ENCODE results near the gene PCCA.

PCCA gene

GRCh38 chr13:100508455-100508854 lies 419.6 kb downstream of the PCCA start:
- Histone ChIP-seq H4K8ac (ENCODE audit: low read length) (no peak overlapping the region), H2BK12ac (ENCODE audit: low read length in 2 of 2) (no peak overlapping the region), H3K4me2 (ENCODE audit: low read length, poor library complexity, severe bottlenecking) (no peak overlapping the region), H2BK120ac (ENCODE audit: low read depth, low read length) (no peak overlapping the region), H3K79me1 (replicated peaks; ENCODE audit: low read length, poor library complexity, severe bottlenecking) (peaks cover 29% of the 10 kb centered on the region), H3K23ac (ENCODE audit: low read length in 2 of 2) (no peak overlapping the region), H2BK5ac (ENCODE audit: low read depth, low read length, poor library complexity, severe bottlenecking) (no peak overlapping the region), H2AFZ (ENCODE audit: low read depth, low read length) (no peak overlapping the region), H3K27me3 (ENCODE audit: control insufficient read depth in 1 of 2, insufficient read depth in 1 of 2, low read length in 2 of 2) (no peaks in the 10 kb centered on the region), H4K91ac (ENCODE audit: low read length) (no peak overlapping the region), H3K4me3 (ENCODE audit: insufficient read depth in 1 of 2, low read depth in 1 of 2, low read length in 2 of 2) (no peak overlapping the region), H3K4me1 (ENCODE audit: control insufficient read depth, insufficient read depth, low read depth, low read length) (peaks cover 12% of the 10 kb centered on the region), H3K14ac (ENCODE audit: low read length in 2 of 2) (no peak overlapping the region), H3K27ac (ENCODE audit: low read length, poor library complexity, severe bottlenecking) (no peak overlapping the region), H3K18ac (ENCODE audit: low read depth in 1 of 2, low read length in 2 of 2) (no peak overlapping the region), H3K4ac (ENCODE audit: low read depth in 1 of 2, low read length in 2 of 2) (no peak overlapping the region), H3K9ac (ENCODE audit: low read length) (no peak overlapping the region), H2AK5ac (ENCODE audit: low read length, severe bottlenecking) (no peak overlapping the region), H3K36me3 (ENCODE audit: control insufficient read depth in 1 of 2, insufficient read depth in 2 of 2, low read depth in 1 of 2, low read length in 2 of 2) (peaks cover 0 to 3% of the 10 kb centered on the region in 2 experiments), H2BK15ac (ENCODE audit: low read depth, poor library complexity, severe bottlenecking) (no peak overlapping the region), H3K9me3 (ENCODE audit: control insufficient read depth, low read length) (no peaks in the 10 kb centered on the region)
- 98% methylated on average over 4 of the region's 6 CpGs for WGBS
- DNase-seq: no peak

DNA sequence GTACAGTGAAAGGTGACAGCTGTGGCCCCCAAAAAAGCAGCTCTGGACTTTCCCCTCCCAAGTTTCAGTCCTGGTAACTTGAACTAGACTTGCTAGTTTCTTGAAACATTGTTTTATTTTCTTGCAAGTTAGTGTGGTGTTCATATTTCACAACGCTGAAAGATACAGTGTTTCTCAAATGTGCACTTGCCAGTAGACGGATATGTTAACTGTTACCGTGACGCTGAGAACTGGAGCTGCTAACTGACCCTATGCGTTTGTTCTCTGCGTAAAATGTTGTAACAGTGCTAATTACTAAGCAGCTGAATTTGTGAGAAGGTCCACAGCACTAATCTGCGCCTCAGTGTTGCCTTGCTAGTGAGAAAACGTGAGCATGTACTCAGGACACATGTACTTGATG lies 420.1 kb downstream of the PCCA start:
- Histone ChIP-seq H2AK5ac (ENCODE audit: low read length, severe bottlenecking) (no peak overlapping the region), H4K91ac (ENCODE audit: low read length) (no peak overlapping the region), H2BK5ac (ENCODE audit: low read depth, low read length, poor library complexity, severe bottlenecking) (no peak overlapping the region), H3K4me2 (ENCODE audit: low read length, poor library complexity, severe bottlenecking) (no peak overlapping the region), H2AFZ (ENCODE audit: low read depth, low read length) (no peak overlapping the region), H3K4ac (ENCODE audit: low read depth in 1 of 2, low read length in 2 of 2) (no peak overlapping the region), H3K36me3 (ENCODE audit: control insufficient read depth in 1 of 2, insufficient read depth in 2 of 2, low read depth in 1 of 2, low read length in 2 of 2) (peaks cover 0 to 3% of the 10 kb centered on the region in 2 experiments), H3K27ac (ENCODE audit: low read length, poor library complexity, severe bottlenecking) (no peak overlapping the region), H2BK120ac (ENCODE audit: low read depth, low read length) (no peak overlapping the region), H3K18ac (ENCODE audit: low read depth in 1 of 2, low read length in 2 of 2) (no peak overlapping the region), H2BK15ac (ENCODE audit: low read depth, poor library complexity, severe bottlenecking) (no peak overlapping the region), H3K23ac (ENCODE audit: low read length in 2 of 2) (no peak overlapping the region), H2BK12ac (ENCODE audit: low read length in 2 of 2) (no peak overlapping the region), H3K4me1 (ENCODE audit: control insufficient read depth, insufficient read depth, low read depth, low read length) (peaks cover 12% of the 10 kb centered on the region), H3K9ac (ENCODE audit: low read length) (no peak overlapping the region), H3K27me3 (ENCODE audit: control insufficient read depth in 1 of 2, insufficient read depth in 1 of 2, low read length in 2 of 2) (no peaks in the 10 kb centered on the region), H3K79me1 (replicated peaks; ENCODE audit: low read length, poor library complexity, severe bottlenecking) (peaks cover 31% of the 10 kb centered on the region), H3K9me3 (ENCODE audit: control insufficient read depth, low read length) (no peaks in the 10 kb centered on the region), H3K14ac (ENCODE audit: low read length in 2 of 2) (no peak overlapping the region), H4K8ac (ENCODE audit: low read length) (no peak overlapping the region), H3K4me3 (ENCODE audit: insufficient read depth in 1 of 2, low read depth in 1 of 2, low read length in 2 of 2) (no peak overlapping the region)
- WGBS: 90% methylated on average over 8 of the region's 8 CpGs
- no peak for DNase-seq

- Histone ChIP-seq H3K4me1 (ENCODE audit: control insufficient read depth, insufficient read depth, low read depth, low read length) (peaks cover 13% of the 10 kb centered on the region), H3K14ac (ENCODE audit: low read length in 2 of 2) (no peak overlapping the region), H3K79me1 (replicated peaks; ENCODE audit: low read length, poor library complexity, severe bottlenecking) (peaks cover 30% of the 10 kb centered on the region), H3K27me3 (ENCODE audit: control insufficient read depth in 1 of 2, insufficient read depth in 1 of 2, low read length in 2 of 2) (no peaks in the 10 kb centered on the region), H3K27ac (ENCODE audit: low read length, poor library complexity, severe bottlenecking) (no peak overlapping the region), H3K4me2 (ENCODE audit: low read length, poor library complexity, severe bottlenecking) (no peak overlapping the region), H2BK5ac (ENCODE audit: low read depth, low read length, poor library complexity, severe bottlenecking) (no peak overlapping the region), H4K91ac (ENCODE audit: low read length) (no peak overlapping the region), H3K23ac (ENCODE audit: low read length in 2 of 2) (no peak overlapping the region), H3K4me3 (ENCODE audit: insufficient read depth in 1 of 2, low read depth in 1 of 2, low read length in 2 of 2) (no peak overlapping the region), H2BK15ac (ENCODE audit: low read depth, poor library complexity, severe bottlenecking) (no peak overlapping the region), H3K36me3 (ENCODE audit: control insufficient read depth in 1 of 2, insufficient read depth in 2 of 2, low read depth in 1 of 2, low read length in 2 of 2) (peaks cover under 1 to 4% of the 10 kb centered on the region in 2 experiments), H3K4ac (ENCODE audit: low read depth in 1 of 2, low read length in 2 of 2) (no peak overlapping the region), H2BK12ac (ENCODE audit: low read length in 2 of 2) (peak overlapping the region in 1 of 2 experiments; percentile 39), H2AFZ (ENCODE audit: low read depth, low read length) (no peak overlapping the region), H4K8ac (ENCODE audit: low read length) (peak overlapping the region; percentile 46), H2BK120ac (ENCODE audit: low read depth, low read length) (no peak overlapping the region), H3K9ac (ENCODE audit: low read length) (no peak overlapping the region), H3K9me3 (ENCODE audit: control insufficient read depth, low read length) (no peaks in the 10 kb centered on the region), H2AK5ac (ENCODE audit: low read length, severe bottlenecking) (no peak overlapping the region), H3K18ac (ENCODE audit: low read depth in 1 of 2, low read length in 2 of 2) (peak overlapping the region in 1 of 2 experiments; percentile 16)
- 72% methylated on average over 11 of the region's 11 CpGs for WGBS
- DNase-seq: no peak
Measured at GRCh38 chr13:100510208-100510957, 421.5 kb downstream of the PCCA start.

DNA sequence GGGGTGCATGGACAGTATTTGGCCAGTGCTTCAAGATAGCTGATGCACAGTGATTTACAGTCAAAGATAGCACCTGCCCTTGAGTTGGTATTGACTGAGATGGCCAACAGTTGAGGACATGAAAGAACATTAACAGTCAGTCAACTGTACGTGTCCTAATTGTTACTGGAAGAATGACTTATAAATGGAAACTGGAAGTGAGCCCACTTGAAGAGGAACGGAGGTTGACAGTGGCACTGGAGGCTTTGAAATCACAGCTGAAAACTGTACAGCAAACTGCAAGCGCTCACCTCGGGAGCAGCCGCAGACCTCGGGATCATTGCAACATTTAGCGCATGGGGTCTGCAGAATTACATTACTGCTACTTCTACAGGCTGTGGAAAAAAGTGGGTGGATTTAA lies 422.6 kb downstream of the PCCA start:
- peaks cover 32% of the 10 kb centered on the region for H3K79me1 ChIP-seq (replicated peaks; ENCODE audit: low read length, poor library complexity, severe bottlenecking)
- H3K4ac ChIP-seq (ENCODE audit: low read depth in 1 of 2, low read length in 2 of 2): no peak overlapping the region
- no peak overlapping the region for H2AFZ ChIP-seq (ENCODE audit: low read depth, low read length)
- WGBS: 97% methylated on average over 7 of the region's 7 CpGs
- H3K4me2 ChIP-seq (ENCODE audit: low read length, poor library complexity, severe bottlenecking): no peak overlapping the region
- H2AK5ac ChIP-seq (ENCODE audit: low read length, severe bottlenecking): peak overlapping the region; percentile 39
- no peak overlapping the region for H3K23ac ChIP-seq (ENCODE audit: low read length in 2 of 2)
- no peak overlapping the region for H3K18ac ChIP-seq (ENCODE audit: low read depth in 1 of 2, low read length in 2 of 2)
- H3K14ac ChIP-seq (ENCODE audit: low read length in 2 of 2): no peak overlapping the region
- no peak overlapping the region for H2BK120ac ChIP-seq (ENCODE audit: low read depth, low read length)
- peaks cover 4 to 10% of the 10 kb centered on the region in 2 experiments for H3K36me3 ChIP-seq (ENCODE audit: control insufficient read depth in 1 of 2, insufficient read depth in 2 of 2, low read depth in 1 of 2, low read length in 2 of 2)
- no peaks in the 10 kb centered on the region for H3K9me3 ChIP-seq (ENCODE audit: control insufficient read depth, low read length)
- no peak overlapping the region for H4K91ac ChIP-seq (ENCODE audit: low read length)
- H3K4me1 ChIP-seq (ENCODE audit: control insufficient read depth, insufficient read depth, low read depth, low read length): peaks cover 13% of the 10 kb centered on the region
- H2BK15ac ChIP-seq (ENCODE audit: low read depth, poor library complexity, severe bottlenecking): no peak overlapping the region
- no peak overlapping the region for H2BK5ac ChIP-seq (ENCODE audit: low read depth, low read length, poor library complexity, severe bottlenecking)
- no peak overlapping the region for H3K9ac ChIP-seq (ENCODE audit: low read length)
- no peak overlapping the region for H3K4me3 ChIP-seq (ENCODE audit: insufficient read depth in 1 of 2, low read depth in 1 of 2, low read length in 2 of 2)
- H3K27me3 ChIP-seq (ENCODE audit: control insufficient read depth in 1 of 2, insufficient read depth in 1 of 2, low read length in 2 of 2): no peaks in the 10 kb centered on the region
- DNase-seq: no peak
- no peak overlapping the region for H2BK12ac ChIP-seq (ENCODE audit: low read length in 2 of 2)
- no peak overlapping the region for H4K8ac ChIP-seq (ENCODE audit: low read length)
- H3K27ac ChIP-seq (ENCODE audit: low read length, poor library complexity, severe bottlenecking): no peak overlapping the region

Data from mesenchymal stem cell (in vitro differentiated cells and primary cell).